ENCODE measurements around the gene ZBTB20. TPM values are rescaled to one million over a fixed set of nuclear protein-coding genes. Genes with fewer than 3 reads are reported as not detected.

ZBTB20 gene
- total RNA-seq, 4 donors from 2014 or later: 4.1 to 41.8 (median 11.6) TPM

DNA sequence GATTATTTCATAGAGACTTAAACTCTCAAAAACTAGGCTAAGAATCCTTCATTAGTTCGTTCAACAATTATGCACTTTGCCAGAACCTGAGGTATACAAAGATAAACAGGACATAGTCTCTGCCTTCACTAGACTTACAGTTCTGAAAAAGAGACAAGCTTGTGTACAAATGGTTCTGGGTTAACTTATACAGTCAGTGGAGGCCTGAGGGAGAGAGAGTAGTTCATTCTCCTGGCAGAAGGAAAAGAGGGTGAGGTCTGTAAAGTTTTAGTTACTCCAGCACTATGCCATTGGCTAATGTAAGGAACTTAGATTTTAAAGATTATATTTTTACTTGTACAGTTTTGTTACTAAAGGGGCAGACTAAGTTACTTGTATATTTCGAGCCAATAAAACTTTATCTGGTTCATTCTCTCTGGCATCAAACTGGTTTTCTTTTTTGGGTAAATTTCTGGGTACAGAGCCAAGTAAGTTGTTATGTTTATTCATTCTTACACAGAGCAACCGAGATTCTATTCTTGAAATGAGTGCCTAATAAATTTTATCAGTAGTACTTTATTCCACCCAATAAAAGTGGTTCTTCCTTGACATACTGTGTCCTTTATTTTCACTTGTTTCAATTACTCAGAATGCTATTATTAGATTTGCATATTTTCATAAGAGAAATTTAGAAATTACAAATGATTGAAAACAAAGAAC lies 574.6 kb downstream of the ZBTB20 start:
- H3K9me3 ChIP-seq: no peaks in the 10 kb centered on the region
- no peaks in the 10 kb centered on the region for H3K36me3 ChIP-seq
- H3K27ac ChIP-seq: no peak overlapping the region
- DNase-seq: no peak
- no peaks in the 10 kb centered on the region for H3K27me3 ChIP-seq
- 66 to 67% methylated on average over 3 of the region's 3 CpGs for WGBS, 2 donors
- intact Hi-C loops (cut with DNase I): no loop called here
- no peak overlapping the region for H3K4me3 ChIP-seq
- TF ChIP-seq POLR2A (IDR thresholded peaks at IDR 0.05): no peak
- TF ChIP-seq, protein P1, sequence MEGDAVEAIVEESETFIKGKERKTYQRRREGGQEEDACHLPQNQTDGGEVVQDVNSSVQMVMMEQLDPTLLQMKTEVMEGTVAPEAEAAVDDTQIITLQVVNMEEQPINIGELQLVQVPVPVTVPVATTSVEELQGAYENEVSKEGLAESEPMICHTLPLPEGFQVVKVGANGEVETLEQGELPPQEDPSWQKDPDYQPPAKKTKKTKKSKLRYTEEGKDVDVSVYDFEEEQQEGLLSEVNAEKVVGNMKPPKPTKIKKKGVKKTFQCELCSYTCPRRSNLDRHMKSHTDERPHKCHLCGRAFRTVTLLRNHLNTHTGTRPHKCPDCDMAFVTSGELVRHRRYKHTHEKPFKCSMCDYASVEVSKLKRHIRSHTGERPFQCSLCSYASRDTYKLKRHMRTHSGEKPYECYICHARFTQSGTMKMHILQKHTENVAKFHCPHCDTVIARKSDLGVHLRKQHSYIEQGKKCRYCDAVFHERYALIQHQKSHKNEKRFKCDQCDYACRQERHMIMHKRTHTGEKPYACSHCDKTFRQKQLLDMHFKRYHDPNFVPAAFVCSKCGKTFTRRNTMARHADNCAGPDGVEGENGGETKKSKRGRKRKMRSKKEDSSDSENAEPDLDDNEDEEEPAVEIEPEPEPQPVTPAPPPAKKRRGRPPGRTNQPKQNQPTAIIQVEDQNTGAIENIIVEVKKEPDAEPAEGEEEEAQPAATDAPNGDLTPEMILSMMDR (IDR thresholded peaks at IDR 0.05): no peak
- peaks cover 0 to 4% (median 0%) of the 10 kb centered on the region in 3 donors for H3K4me1 ChIP-seq

DNA sequence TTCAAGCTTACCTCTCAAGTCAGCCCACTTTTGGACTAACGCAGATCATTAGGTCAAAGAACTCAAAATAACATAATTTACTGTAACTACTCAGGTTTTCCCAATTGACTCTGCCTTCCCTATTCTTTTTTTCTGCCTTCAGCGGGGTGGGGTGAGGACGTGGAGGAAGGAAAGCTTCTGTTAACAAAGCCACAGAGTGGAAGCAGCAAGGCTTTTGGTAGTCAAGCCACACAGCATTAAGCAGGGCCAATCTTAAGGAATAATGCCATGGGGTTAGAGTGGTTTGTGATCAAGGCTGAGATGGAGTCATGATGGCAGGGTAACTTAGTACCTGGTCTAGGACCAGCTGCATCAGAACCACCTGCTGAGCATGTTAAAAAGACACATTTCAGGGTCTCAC lies 575.7 kb downstream of the ZBTB20 start:
- no peaks in the 10 kb centered on the region for H3K9me3 ChIP-seq
- intact Hi-C loops (cut with DNase I): no loop called here
- H3K4me1 ChIP-seq: peaks cover 0 to 4% (median 0%) of the 10 kb centered on the region in 3 donors
- no peak overlapping the region for H3K4me3 ChIP-seq
- no peak overlapping the region for H3K27ac ChIP-seq
- no peak for TF ChIP-seq POLR2A (IDR thresholded peaks at IDR 0.05)
- TF ChIP-seq, protein P1 (IDR thresholded peaks at IDR 0.05): no peak
- H3K36me3 ChIP-seq: no peaks in the 10 kb centered on the region
- H3K27me3 ChIP-seq: no peaks in the 10 kb centered on the region
- WGBS, 2 donors: 66 to 84% methylated on average over 3 of the region's 3 CpGs
- no peak for DNase-seq

DNA sequence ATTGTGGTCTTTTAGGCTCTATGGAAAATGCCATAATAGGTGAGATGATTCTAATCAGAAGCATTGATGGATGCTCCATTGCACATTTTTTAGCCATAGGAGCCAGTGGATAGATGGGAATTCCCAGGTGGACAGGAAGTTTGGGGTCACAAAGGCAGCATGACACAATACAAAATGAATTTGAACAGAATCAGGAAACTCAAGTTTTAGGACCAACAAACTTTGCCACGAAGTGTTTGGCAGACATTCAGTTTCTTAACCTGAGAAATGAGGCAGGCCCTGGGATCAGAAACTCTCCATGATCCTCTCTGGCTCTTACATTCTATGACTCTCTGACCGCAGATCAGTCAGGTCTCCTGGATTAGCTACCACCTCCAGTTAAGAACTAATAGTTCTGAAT lies 577.9 kb downstream of the ZBTB20 start:
- 54 to 75% methylated on average over 2 of the region's 2 CpGs for WGBS, 2 donors
- Histone ChIP-seq H3K27me3 (no peaks in the 10 kb centered on the region), H3K36me3 (no peaks in the 10 kb centered on the region), H3K4me3 (no peak overlapping the region), H3K27ac (no peak overlapping the region), H3K9me3 (no peaks in the 10 kb centered on the region), H3K4me1 (peaks cover 0 to 4% (median 0%) of the 10 kb centered on the region in 3 donors)
- no peak for DNase-seq
- TF ChIP-seq, protein P1 (IDR thresholded peaks at IDR 0.05): no peak
- TF ChIP-seq POLR2A (IDR thresholded peaks at IDR 0.05): no peak
- intact Hi-C loops (cut with DNase I): no loop called here

DNA sequence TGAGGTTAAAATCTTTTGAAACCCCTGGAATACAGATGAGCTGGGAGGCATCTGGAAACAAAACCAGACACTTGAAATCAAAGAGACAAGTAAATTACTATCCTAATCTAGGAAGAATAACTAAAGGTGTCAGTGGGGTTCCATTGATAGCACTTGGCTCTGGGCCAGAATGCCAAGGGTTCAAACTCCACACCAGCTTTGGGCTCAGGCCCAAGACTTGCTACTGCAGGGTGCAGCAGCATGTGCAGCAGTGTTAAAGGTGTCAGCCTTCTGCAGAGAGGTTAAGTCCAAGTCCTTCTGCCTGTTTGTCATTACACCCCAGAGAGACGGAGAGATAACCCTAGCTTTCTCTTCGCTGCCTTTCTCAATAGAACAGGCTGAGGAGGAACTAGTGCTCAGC lies 579.3 kb downstream of the ZBTB20 start:
- peaks cover 0 to 4% (median 0%) of the 10 kb centered on the region in 3 donors for H3K4me1 ChIP-seq
- intact Hi-C loops (cut with DNase I): no loop called here
- H3K27ac ChIP-seq: no peak overlapping the region
- no peaks in the 10 kb centered on the region for H3K27me3 ChIP-seq
- H3K9me3 ChIP-seq: no peaks in the 10 kb centered on the region
- WGBS, 2 donors: 90 to 94% methylated on average over 2 of the region's 2 CpGs
- no peak overlapping the region for H3K4me3 ChIP-seq
- H3K36me3 ChIP-seq: no peaks in the 10 kb centered on the region
- no peak for TF ChIP-seq POLR2A (IDR thresholded peaks at IDR 0.05)
- TF ChIP-seq, protein P1 (IDR thresholded peaks at IDR 0.05): no peak
- no peak for DNase-seq

DNA sequence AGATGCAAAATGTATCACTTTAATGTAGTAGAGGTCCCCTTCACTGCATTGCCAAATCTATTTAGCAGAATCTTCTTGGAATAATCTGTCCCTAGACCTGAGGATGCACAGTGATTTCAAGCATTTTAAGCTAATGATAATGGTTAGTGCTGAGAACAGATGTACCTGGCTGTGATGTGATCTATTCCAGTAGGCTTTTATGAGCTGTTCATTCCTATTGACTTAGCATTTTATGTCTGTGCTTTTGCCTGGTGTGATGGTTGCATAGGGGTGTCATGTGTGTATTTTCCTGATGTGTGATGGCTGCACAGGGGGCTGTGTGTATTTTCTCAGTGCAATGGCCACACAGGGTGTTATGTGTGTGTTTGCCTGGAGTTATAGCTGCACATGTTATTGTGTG lies 580.3 kb downstream of the ZBTB20 start:
- Histone ChIP-seq H3K4me1 (peaks cover 0 to 3% (median 0%) of the 10 kb centered on the region in 3 donors), H3K4me3 (no peak overlapping the region), H3K27me3 (no peaks in the 10 kb centered on the region), H3K27ac (no peak overlapping the region), H3K9me3 (no peaks in the 10 kb centered on the region), H3K36me3 (no peaks in the 10 kb centered on the region)
- DNase-seq: no peak
- TF ChIP-seq, protein P1 (IDR thresholded peaks at IDR 0.05): no peak
- no peak for TF ChIP-seq POLR2A (IDR thresholded peaks at IDR 0.05)
- intact Hi-C loops (cut with DNase I): no loop called here
